HG03520 (cell line): Measurements from ENCODE around the gene EHD4.

Source experiments
- ATAC-seq: cut with Tn5 transposase; IDR thresholded peaks from one replicate; pipeline ENCODE4 v1.9.1; 2021; ENCODE audit warnings: mild to moderate bottlenecking, moderate library complexity; ENCODE audit not compliant: unreplicated experiment

The EHD4 gene

GRCh38 chr15:41897363-41897799 lies 75.0 kb downstream of the EHD4 start:
- no peak for ATAC-seq

GRCh38 chr15:41896566-41896965 lies 75.8 kb downstream of the EHD4 start:
- no peak for ATAC-seq

- ATAC-seq: no peak
Observed at GRCh38 chr15:41895957-41896356, 76.4 kb downstream of the EHD4 start.

- ATAC-seq: no peak
Observed at GRCh38 chr15:41895491-41895890, 76.9 kb downstream of the EHD4 start.

- peak; percentile 91 for ATAC-seq
Observed at GRCh38 chr15:41894791-41895463, 77.4 kb downstream of the EHD4 start.

GRCh38 chr15:41894251-41894790 lies 78.0 kb downstream of the EHD4 start:
- ATAC-seq: no peak

GRCh38 chr15:41893422-41894250 lies 78.7 kb downstream of the EHD4 start, which contains the start of gene SPTBN5:
Gene SPTBN5 (minus strand): TSS chr15:41894053. CDS start chr15:41893497, 556 bp downstream.
- ATAC-seq: no peak

- no peak for ATAC-seq
Observed at GRCh38 chr15:41892621-41893421, 79.5 kb downstream of the EHD4 start.

GRCh38 chr15:41891946-41892345 lies 80.4 kb downstream of the EHD4 start:
- ATAC-seq: no peak

GRCh38 chr15:41891226-41891625 lies 81.1 kb downstream of the EHD4 start:
- ATAC-seq: no peak

GRCh38 chr15:41890050-41890690 lies 82.2 kb downstream of the EHD4 start:
- no peak for ATAC-seq

GRCh38 chr15:41888662-41889253 lies 83.6 kb downstream of the EHD4 start:
- ATAC-seq: no peak

GRCh38 chr15:41887893-41888292 lies 84.5 kb downstream of the EHD4 start:
- ATAC-seq: no peak

- no peak for ATAC-seq
Observed at GRCh38 chr15:41887161-41887560, 85.2 kb downstream of the EHD4 start.

GRCh38 chr15:41886741-41887140 lies 85.6 kb downstream of the EHD4 start:
- no peak for ATAC-seq

- no peak for ATAC-seq
Observed at GRCh38 chr15:41885841-41886240, 86.5 kb downstream of the EHD4 start.

- no peak for ATAC-seq
Observed at GRCh38 chr15:41885321-41885720, 87.0 kb downstream of the EHD4 start.

- ATAC-seq: no peak
Observed at GRCh38 chr15:41884458-41884857, 87.9 kb downstream of the EHD4 start.

- no peak for ATAC-seq
Observed at GRCh38 chr15:41883484-41883825, 88.9 kb downstream of the EHD4 start.
